Glomerular visceral epithelial cell (primary cell): ENCODE data around the gene PLCXD1.
"Not testable (repeated sequence)": the region's sequence is repeated elsewhere in the genome, so short reads cannot be mapped to it uniquely, and the experiment has no call there.

Experiments
- DNase-seq: peaks from one replicate; pipeline ENCODE4 v3.0.0-alpha.2; 2016; ENCODE audit errors: extremely low spot score

Gene PLCXD1

DNA sequence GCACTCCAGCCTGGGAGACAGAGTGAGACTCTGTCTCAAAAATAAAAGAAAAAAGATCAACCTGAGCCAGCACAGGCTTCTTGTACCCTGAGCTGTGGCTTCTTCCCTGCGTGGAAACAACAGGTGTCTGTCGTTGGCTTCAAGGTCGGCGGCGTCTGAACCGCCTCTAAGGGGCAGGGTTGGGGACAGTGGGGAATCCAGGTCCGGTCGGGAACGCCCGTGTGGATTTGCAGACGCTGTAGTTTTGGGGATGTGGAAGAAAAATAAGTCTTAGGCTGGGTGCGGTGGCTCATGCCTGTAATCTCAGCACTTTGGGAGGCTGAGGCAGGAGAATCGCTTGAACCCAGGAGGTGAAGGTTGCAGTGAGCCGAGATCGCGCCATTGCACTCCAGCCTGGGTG, 17.2 kb upstream of the PLCXD1 start:
- not testable (repeated sequence) for DNase-seq

- no peak for DNase-seq
Observed at GRCh38 chrX:264634-265455, 16.3 kb upstream of the PLCXD1 start.

DNA sequence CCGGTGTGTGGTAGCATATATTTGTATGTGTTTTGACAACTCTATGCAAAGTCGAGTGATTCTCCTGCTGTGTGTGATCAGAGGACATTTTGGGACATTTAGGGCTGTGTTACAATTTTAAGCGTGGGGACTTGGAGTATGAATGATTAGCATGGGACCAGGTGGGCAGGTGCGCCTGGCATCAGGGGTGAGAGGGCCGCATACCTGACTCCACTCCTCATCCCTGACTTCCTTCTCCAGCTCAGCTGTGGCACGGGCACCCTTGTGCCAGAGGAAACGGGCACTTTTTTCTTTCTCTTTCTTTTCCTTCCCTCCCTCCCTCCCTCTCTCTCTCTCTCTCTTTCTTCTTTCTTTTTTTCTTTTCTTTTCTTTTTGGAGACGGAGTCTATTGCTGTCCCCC, 15.7 kb upstream of the PLCXD1 start:
- DNase-seq: no peak

DNA sequence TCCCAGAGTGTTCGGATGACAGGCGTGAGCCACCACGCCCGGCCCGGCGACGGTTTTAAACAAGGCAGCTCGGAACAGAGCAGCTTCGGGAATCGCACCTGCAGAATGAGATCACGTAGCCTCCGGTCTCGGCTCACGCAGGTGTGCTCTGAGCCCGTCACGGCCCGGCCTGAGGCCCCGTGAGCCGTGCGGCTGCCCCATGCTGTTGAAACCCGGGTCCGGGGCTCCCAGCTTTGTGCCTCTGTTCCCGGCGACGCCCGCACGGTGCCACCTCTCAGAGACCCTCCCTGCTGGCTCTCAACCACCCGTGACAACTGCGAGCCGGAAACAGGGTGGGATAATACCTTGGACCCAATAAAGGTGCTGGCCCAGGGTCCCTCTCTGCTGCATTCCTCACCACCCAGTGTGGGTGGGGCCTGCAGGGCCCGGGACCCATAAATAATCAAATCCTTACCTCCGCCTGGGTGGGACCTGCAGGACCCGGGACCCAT, 13.4 kb upstream of the PLCXD1 start:
- DNase-seq: no peak

DNA sequence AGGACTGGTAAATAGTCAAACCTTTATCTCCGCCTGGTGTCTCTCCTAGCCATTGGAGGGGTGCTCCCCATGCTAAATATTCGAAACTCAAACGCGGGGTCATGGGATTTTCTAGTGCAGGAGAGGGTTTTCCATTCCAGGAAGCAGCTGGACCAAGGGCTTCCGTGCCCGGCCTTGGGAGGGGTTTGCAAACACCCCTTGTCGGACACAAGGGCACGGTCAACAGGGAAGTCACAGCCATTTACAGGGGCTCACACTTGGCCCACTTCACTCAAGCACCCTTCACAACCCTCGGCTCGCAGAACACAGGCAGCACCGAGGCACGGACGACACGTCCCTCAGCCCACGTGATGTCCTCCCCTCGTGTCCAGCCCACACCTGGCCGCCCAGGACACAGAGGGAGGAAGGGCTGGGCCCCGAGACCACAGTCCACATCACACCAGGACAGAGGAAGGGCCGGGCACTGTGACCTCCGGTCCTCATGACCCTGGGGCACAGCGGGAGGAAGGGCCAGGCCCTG, 10.3 kb upstream of the PLCXD1 start:
- no peak for DNase-seq

DNA sequence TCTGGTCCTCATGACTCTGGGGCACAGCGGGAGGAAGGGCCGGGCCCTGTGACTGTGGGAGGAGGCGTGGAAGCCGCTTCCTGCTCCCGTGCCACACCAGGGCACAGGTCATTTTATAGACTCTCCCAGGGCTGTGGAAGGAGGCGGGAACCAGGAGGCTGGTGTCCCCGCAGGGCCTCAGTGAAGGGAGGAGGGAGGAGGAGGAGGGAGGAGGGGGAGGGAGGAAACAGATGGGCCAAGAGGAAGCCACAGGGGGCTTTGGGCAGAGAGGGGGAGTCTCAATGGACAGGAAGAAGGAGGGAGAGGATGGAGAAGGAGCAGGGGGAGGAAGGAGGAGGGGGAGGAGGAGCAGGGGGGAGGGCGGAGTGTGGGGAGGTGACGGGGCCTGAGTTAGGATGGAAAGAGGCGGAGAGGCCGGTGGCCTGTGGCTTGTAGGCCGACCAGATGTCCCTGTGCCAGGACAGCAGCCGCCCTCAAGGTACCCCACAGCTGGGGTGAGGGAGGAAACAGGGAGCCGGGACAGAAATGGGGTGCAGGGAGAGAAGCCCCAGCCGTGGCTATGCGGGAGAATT, 6.2 kb upstream of the PLCXD1 start:
- DNase-seq: no peak

- DNase-seq: no peak
Observed at GRCh38 chrX:275476-275966, 5.7 kb upstream of the PLCXD1 start.

- peak; percentile 66 for DNase-seq
Observed at GRCh38 chrX:275967-276580, 5.1 kb upstream of the PLCXD1 start.

DNA sequence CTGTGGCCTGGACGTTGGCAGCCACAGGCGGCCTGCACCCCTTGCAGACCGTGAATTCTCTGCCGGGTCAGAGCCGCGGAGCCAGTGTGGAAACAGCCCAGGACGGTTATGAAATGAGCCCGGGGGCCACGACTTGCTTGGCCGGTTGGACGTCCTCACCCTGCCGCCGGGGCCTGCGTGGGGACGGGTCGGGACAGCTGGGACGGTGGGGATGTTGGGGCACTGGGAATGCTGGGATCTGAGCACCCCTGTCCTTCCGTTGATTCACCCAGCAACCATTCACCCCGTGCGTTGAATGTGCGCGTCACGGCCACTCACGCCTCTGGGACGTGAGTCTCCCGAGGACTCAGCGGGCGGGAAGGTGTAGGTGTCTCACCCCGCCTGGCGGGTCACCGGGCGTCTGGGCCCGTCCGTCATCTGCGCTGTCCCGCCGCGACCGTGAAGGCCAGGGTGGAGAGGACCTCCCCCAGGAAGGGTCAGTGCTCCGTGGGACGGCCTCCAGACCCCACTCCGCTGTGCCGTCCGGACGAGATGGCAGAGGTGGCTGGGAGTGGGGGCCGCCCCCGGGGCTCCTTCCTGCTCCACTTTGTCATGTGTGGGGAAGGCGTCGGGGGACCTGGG, 4.5 kb upstream of the PLCXD1 start:
- DNase-seq: peak; percentile 50

DNA sequence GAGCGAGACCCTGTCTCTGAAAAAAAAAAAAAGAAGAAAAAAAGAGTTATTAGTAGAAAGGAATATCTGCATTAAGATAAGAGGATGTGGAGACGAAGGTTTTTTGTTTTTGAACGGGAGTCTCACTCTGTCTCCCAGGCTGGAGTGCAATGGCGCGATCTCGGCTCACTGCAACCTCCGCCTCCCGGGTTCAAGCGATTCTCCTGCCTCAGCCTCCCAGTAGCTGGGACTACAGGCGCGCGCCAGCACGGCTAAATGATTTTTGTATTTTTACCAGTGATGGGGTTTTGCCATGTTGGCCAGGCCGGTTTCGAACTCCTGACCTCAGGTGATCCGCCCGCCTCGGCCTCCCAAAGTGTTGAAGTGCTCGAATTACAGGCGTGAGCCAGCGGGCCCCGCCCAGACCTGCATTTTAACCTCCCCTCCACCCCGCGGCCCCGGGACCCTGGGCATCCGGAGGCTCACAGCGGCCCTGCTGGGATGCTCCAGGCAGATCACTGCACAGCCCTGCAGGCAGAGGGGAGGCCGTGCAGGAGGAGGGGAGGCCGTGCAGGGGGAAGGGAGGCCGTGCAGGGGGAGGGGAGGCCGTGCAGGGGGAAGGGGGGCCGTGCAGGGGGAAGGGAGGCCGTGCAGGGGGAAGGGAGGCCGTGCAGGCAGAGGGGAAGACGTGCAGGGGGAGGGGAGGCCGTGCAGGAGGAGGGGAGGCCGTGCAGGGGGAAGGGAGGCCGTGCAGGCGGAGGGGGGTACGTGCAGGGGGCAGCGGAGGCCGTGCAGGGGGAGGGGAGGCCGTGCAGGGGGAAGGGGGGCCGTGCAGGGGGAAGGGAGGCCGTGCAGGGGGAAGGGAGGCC, 1.2 kb upstream of the PLCXD1 start:
- not testable (repeated sequence) for DNase-seq

- DNase-seq: not testable (repeated sequence)
Observed at GRCh38 chrX:280722-281121, 459 bp upstream of the PLCXD1 start.

DNA sequence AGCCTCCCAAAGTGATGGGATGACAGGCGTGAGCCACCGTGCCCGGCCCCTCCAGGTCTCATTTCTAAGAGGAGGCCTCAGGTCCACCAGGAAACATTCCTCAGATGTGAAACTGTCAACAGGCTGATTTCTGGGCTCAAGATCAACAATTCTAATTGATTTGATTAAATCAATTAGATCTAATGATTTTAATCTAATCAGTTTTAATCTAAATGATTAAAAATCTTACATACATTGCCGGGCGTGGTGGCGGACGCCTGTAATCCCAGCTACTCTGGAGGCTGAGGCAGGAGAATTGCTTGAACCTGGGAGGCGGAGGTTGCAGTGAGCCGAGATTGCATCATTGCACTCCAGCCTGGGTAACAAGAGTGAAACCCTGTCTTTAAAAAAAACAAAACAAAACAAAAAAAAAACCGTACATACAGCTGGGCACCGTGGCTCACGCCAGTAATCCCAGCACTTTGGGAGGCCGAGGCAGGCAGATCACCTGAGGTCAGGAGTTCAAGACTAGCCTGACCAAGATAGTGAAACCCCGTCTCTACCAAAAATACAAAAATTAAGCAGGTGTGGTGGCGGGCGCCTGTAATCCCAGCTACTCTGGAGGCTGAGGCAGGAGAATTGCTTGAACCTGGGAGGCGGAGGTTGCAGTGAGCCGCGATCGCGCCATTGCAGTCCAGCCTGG, 960 bp downstream of the PLCXD1 start:
- not testable (repeated sequence) for DNase-seq

DNA sequence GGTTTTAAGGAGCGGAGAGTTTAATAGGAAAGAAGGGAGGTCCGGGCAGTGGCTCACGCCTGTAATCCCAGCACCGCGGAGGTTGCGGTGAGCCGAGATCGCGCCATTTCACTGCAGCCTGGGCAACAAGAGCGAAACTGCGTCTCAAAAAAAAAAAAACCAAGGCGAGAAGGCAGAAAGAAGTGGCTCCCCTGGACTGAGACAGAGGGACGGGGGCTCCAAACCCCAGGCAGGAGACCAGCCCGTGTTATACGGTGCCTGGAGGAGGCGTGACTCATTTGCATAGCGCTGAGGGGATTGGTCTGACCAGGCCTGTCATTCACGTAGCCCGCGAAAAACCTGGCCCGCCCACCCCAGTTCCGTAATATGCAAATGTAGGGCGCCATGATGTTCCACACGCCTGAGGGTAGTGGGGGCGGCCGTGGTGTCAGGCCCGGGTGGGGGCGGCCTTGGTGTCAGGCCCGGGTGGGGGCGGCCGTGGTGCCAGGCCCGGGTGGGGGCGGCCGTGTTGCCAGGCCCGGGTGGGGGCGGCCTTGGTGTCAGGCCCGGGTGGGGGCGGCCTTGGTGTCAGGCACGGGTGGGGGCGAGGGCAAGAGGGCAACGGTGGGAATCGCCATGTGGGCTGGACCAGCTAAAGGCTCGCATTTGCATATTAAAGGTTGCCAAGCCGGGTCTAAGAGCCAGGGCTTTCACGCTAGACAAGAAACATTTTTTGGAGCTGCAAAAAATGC, 2.1 kb downstream of the PLCXD1 start:
- peak; percentile 93 for DNase-seq

DNA sequence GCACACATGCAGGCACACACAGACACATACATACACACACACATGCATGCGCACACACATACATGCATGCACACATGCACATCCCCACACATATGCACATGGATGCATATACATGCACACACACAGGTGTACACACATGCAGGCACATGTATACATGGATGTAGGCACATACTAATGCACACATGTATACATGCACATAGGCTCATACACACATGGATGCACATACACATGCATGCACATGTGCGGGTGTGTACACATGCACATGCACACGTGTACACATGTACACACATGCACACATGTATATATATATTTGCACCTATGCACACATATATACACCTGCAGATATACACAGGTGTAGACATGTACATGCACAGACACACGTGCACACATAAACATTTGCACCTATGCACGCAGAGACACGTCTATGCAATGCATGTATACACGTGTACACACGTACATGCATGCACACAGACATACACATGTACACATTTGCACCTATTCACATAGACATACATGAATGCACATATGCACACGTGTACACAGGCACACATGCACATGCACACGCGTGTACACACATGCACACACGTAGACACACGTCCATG, 4.0 kb downstream of the PLCXD1 start:
- no peak for DNase-seq

DNA sequence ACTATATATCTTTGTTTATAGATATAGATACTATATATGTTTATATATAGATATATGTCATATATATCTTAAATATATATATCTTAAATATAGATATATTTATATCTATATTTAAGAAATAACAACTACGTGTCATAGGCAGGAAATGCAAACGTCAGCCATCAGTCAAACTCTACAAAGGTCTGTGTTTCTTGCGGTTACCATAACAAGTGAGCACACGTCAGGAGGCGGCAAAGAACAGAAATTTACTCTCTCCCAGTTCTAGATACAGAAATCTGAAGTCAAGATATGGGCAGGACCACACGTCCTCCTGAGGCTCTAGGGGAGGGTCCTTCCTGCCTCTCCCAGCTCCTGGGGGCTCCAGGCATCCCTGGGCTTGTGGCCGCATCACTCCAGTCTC, 6.5 kb downstream of the PLCXD1 start:
- no peak for DNase-seq

DNA sequence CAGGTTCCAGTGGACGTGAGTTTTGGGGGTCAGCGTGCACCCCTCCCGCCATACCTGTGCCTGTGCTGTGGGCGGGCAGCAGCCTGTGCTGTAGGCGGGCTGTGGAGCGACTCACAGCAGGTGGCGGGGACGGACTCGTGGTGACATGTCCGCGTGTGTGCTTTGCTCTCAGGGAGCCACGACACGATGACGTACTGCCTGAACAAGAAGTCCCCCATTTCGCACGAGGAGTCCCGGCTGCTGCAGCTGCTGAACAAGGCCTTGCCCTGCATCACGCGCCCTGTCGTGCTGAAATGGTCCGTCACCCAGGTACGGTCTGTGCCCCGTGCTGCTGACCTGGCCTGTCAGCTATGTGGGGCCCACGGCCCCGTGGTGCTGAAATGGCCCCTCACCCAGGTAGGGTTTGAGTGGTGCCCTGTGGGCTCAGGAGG, 7.4 kb downstream of the PLCXD1 start:
- DNase-seq: no peak

DNA sequence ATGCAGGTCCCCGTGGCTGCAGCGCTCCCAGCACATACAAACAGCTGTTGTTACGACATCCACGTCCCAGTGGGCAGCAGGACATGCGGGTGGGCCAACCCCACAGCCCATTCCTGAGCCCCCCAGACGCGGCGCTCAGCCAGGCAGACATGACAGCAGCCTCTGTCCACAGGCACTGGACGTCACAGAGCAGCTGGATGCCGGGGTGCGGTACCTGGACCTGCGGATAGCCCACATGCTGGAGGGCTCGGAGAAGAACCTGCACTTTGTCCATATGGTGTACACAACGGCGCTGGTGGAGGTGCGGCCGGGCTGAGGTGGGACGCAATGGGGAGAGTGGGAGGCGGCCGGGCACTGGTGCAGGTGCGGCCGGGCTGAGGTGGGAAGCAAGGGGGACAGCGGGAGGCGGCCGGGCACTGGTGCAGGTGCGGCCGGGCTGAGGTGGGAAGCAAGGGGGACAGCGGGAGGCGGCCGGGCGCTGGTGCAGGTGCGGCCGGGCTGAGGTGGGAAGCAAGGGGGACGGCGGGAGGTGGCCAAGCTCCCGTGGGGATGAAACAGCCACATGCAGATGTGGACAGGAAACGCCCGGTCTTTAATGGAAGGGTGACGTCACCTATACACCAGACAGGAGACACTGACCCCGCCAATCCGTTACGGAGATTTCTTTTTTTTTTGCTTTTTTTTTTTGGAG, 9.4 kb downstream of the PLCXD1 start:
- DNase-seq: no peak

GRCh38 chrX:291411-291901, 10.3 kb downstream of the PLCXD1 start:
- DNase-seq: no peak
